HCT116 (cell line): ENCODE measurements around the gene C16orf78. TPM values are rescaled to one million over a fixed set of nuclear protein-coding genes. Genes with fewer than 3 reads are reported as not detected.

ENCODE experiments used
- ATAC-seq: fragments of 200-7000 bp; cut with Tn5 transposase; 2 replicates; pipeline ENCODE4 v1.9.1; 2020; ENCODE audit warnings: mild to moderate bottlenecking, moderate library complexity
- BruUV-seq: library from RNA; stranded (reverse); fragments of 400-500 nt; replicated peaks from 2 replicates; lab custom pipeline; 2021; lab: Mats Ljungman, UMichigan
- CTCF ChIA-PET: fragments of 300-600 bp; sonication (Branson Sonifier 250); formaldehyde crosslinking; loops from one replicate; lab custom pipeline; 2021; ENCODE audit warnings: antibody characterized with exemption; lab: Charles Lee
- POLR2A ChIA-PET: fragments of 300-600, 350-600 bp; sonication (Branson Sonifier 250); formaldehyde crosslinking; loops from one replicate; lab custom pipeline; 2021; ENCODE audit warnings: antibody characterized with exemption; lab: Charles Lee
- RAD21 ChIA-PET, 2 experiments: fragments of 300-600 bp; sonication (Branson Sonifier 250); formaldehyde crosslinking; loops; one replicate each; lab custom pipeline; 2023; ENCODE audit warnings: low total read pairs in 2 of 2; ENCODE audit not compliant: uncharacterized antibody in 2 of 2, unreplicated experiment in 2 of 2, low non-redundant PET in 1 of 2; lab: Charles Lee
- DNase-seq: peaks from one replicate; pipeline ENCODE4 v3.0.0-alpha.2; 2010; ENCODE audit warnings: low read depth, low spot score
- H2AFZ ChIP-seq: fragments of 200-600 bp; shearing (Covaris generic), sonication (generic); 2 replicates; pipeline ENCODE4 v1.6.1; 2017; ENCODE audit warnings: low read depth, mixed run types, mixed read lengths, antibody characterized with exemption, low read length; ENCODE audit not compliant: poor library complexity, severe bottlenecking
- H3K27ac ChIP-seq: 2 replicates; pipeline ENCODE4 v1.5.1; 2012; ENCODE audit warnings: low read depth, low read length
- H3K27me3 ChIP-seq: fragments of 200-600 bp; sonication (generic); 2 replicates; pipeline ENCODE4 v1.6.1; 2016; ENCODE audit warnings: mixed run types, low read length, mixed read lengths; ENCODE audit not compliant: insufficient read depth
- H3K36me3 ChIP-seq, 2 experiments: fragments of 200-500 bp in 1 of 2; fragments of 200-600 bp in 1 of 2; sonication (Bioruptor generic) in 1 of 2; sonication (generic) in 1 of 2; 2 replicates each; pipeline versions ENCODE4 v1.5.1 to v1.6.1; 2014 to 2016; ENCODE audit warnings: low read length in 2 of 2, inconsistent platforms in 1 of 2, mixed read lengths in 1 of 2, mixed run types in 1 of 2; ENCODE audit not compliant: insufficient read depth in 2 of 2, control insufficient read depth in 1 of 2
- H3K4me1 ChIP-seq, 2 experiments: fragments of 200-600 bp in 1 of 2; sonication (generic) in 1 of 2; 2 replicates each; pipeline versions ENCODE4 v1.5.1 to v1.6.1; 2012 to 2017; ENCODE audit warnings: low read length in 2 of 2, inconsistent platforms in 1 of 2, mild to moderate bottlenecking in 1 of 2, mixed read lengths in 1 of 2, mixed run types in 1 of 2, moderate library complexity in 1 of 2; ENCODE audit not compliant: insufficient read depth in 2 of 2, control insufficient read depth in 1 of 2
- H3K4me2 ChIP-seq: fragments of 200-600 bp; sonication (generic); 2 replicates; pipeline ENCODE4 v1.6.1; 2017; ENCODE audit warnings: mixed run types, low read length, mixed read lengths
- H3K4me3 ChIP-seq, 2 experiments: fragments of 200-600 bp in 1 of 2; sonication (generic) in 1 of 2; replicated peaks in 1 of 2; 2 replicates each; pipeline ENCODE4 v1.5.1; 2011 to 2016; ENCODE audit warnings: low read length in 2 of 2, control low read depth in 1 of 2, low read depth in 1 of 2, mild to moderate bottlenecking in 1 of 2, mixed read lengths in 1 of 2, mixed run types in 1 of 2
- H3K79me2 ChIP-seq: fragments of 200-600 bp; sonication (generic); 2 replicates; pipeline ENCODE4 v1.6.1; 2017; ENCODE audit warnings: mild to moderate bottlenecking, mixed run types, low read length, moderate library complexity, mixed read lengths; ENCODE audit not compliant: insufficient read depth
- H3K9ac ChIP-seq: fragments of 200-600 bp; sonication (generic); 2 replicates; pipeline ENCODE4 v1.6.1; 2016; ENCODE audit warnings: low read length, mixed read lengths
- H3K9me2 ChIP-seq: fragments of 200-600 bp; sonication (generic), shearing (Covaris generic); 2 replicates; pipeline ENCODE4 v1.6.1; 2017; ENCODE audit warnings: mixed run types, mild to moderate bottlenecking, moderate library complexity; ENCODE audit not compliant: insufficient read depth
- H3K9me3 ChIP-seq, 2 experiments: fragments of 200-500 bp in 1 of 2; fragments of 200-600 bp in 1 of 2; sonication (Bioruptor generic) in 1 of 2; sonication (generic) in 1 of 2; 2 replicates each; pipeline ENCODE4 v1.6.1; 2014 to 2017; ENCODE audit warnings: low read length in 2 of 2, mixed read lengths in 2 of 2, inconsistent platforms in 1 of 2, low read depth in 1 of 2, mild to moderate bottlenecking in 1 of 2, mixed run types in 1 of 2, moderate library complexity in 1 of 2; ENCODE audit not compliant: control insufficient read depth in 1 of 2, insufficient read depth in 1 of 2
- H4K20me1 ChIP-seq: fragments of 200-600 bp; sonication (generic), shearing (Covaris generic); 2 replicates; pipeline ENCODE4 v1.6.1; 2017; ENCODE audit warnings: mixed run types, mild to moderate bottlenecking, moderate library complexity; ENCODE audit not compliant: insufficient read depth
- CBX3 ChIP-seq: IDR thresholded peaks from 2 replicates; pipeline ENCODE4 v1.6.1; 2012; ENCODE audit warnings: low read depth
- CTCF ChIP-seq, 3 experiments: fragments of 200-600 bp in 1 of 3; sonication (generic) in 1 of 3; IDR thresholded peaks in 2 of 3; conservative IDR thresholded peaks in 1 of 3; 2 replicates each; pipeline ENCODE4 v1.5.1; 2012 to 2017; ENCODE audit warnings: low read depth in 2 of 3, low read length in 2 of 3, antibody characterized with exemption in 1 of 3, borderline replicate concordance in 1 of 3, control low read depth in 1 of 3, mild to moderate bottlenecking in 1 of 3, mixed read lengths in 1 of 3, mixed run types in 1 of 3, moderate library complexity in 1 of 3; ENCODE audit not compliant: insufficient read depth in 1 of 3
- EGR1 ChIP-seq: IDR thresholded peaks from 2 replicates; pipeline ENCODE4 v1.6.1; 2012; ENCODE audit warnings: low read depth
- FOSL1 ChIP-seq: IDR thresholded peaks from 2 replicates; pipeline ENCODE4 v1.6.1; 2012; ENCODE audit warnings: low read depth
- JUND ChIP-seq: IDR thresholded peaks from 2 replicates; pipeline ENCODE4 v1.6.1; 2012
- POLR2AphosphoS5 ChIP-seq: IDR thresholded peaks from 2 replicates; pipeline ENCODE4 v1.6.1; 2011; ENCODE audit warnings: mild to moderate bottlenecking, low read depth, low read length, moderate library complexity
- SIN3A ChIP-seq: IDR thresholded peaks from 2 replicates; pipeline ENCODE4 v1.6.1; 2012; ENCODE audit warnings: low read depth
- SP1 ChIP-seq: IDR thresholded peaks from 2 replicates; pipeline ENCODE4 v1.6.1; 2012; ENCODE audit warnings: low read depth
- TCF7L2 ChIP-seq: IDR thresholded peaks from 2 replicates; pipeline ENCODE4 v1.7.0; 2011; ENCODE audit warnings: borderline replicate concordance, inconsistent platforms; ENCODE audit not compliant: insufficient read depth, insufficient read length; ENCODE audit errors: extremely low read depth
- ZFX ChIP-seq: fragments of 450-650 bp; IDR thresholded peaks from 2 replicates; pipeline ENCODE4 v1.6.1; 2017
- ZNF274 ChIP-seq: fragments of 200-500 bp; sonication (Bioruptor generic); IDR thresholded peaks from 2 replicates; pipeline ENCODE4 v1.6.1; 2014; ENCODE audit warnings: mild to moderate bottlenecking, low read depth, low read length, inconsistent platforms
- intact Hi-C: fragments of 100-400 bp; cut with micrococcal nuclease; formaldehyde crosslinking; loops from 2 replicates; pipeline ENCODE4 v1.10.0; 2022
- total RNA-seq: library from RNA; stranded (reverse); gene quantifications from one replicate; pipeline ENCODE4 v1.2.1, GENCODE V29; 2021; ENCODE audit not compliant: unreplicated experiment
- TF ChIP-seq, protein P1 (sequence below): IDR thresholded peaks from 2 replicates; pipeline ENCODE4 v1.6.1; 2011; ENCODE audit warnings: mild to moderate bottlenecking, low read length, moderate library complexity; ENCODE audit not compliant: insufficient replicate concordance; ENCODE audit errors: extremely low read depth
- TF ChIP-seq, protein P2 (sequence below): IDR thresholded peaks from 2 replicates; pipeline ENCODE4 v1.6.1; 2012; ENCODE audit warnings: low read depth
- TF ChIP-seq, protein P3 (sequence below): IDR thresholded peaks from 2 replicates; pipeline ENCODE4 v1.6.1; 2012

Gene C16orf78
- total RNA-seq, 1 experiment from 2014 or later, result not detected

DNA sequence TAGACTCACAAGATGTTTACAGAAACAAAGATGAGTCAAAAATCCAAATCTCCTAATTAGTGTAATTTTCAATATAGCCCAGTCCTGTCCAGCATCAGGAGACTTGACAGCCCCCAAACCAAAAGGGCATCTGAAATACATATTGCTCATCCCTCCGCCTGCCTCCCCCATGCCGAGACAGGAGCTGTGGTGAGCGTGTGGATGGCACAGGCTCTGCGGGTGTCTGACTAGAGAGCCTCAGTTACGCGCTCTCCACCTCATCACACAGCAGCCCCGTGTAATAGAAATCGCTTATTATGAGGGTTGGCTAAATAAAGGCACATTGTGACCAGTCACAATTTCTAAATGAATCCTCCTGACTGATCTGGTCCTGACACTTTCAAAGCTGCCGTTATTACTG, 48.9 kb upstream of the C16orf78 start:
- Histone ChIP-seq H3K9me3 (no peaks in the 10 kb centered on the region; a peak in 1 of 4 replicates), H3K4me1 (no peaks in the 10 kb centered on the region), H3K36me3 (no peaks in the 10 kb centered on the region), H3K79me2 (no peaks in the 10 kb centered on the region), H3K4me2 (no peak overlapping the region), H4K20me1 (no peaks in the 10 kb centered on the region), H3K4me3 (no peak overlapping the region), H3K27ac (no peak overlapping the region), H3K9me2 (no peaks in the 10 kb centered on the region), H3K9ac (no peak overlapping the region), H3K27me3 (peaks cover 55% of the 10 kb centered on the region), H2AFZ (no peak overlapping the region)
- ChIA-PET POLR2A (no interaction called here), CTCF (no interaction called here), RAD21 (no interaction called here)
- DNase-seq (no peak), ATAC-seq (no peak)
- intact Hi-C loops, result loop anchor here (5.0 kb wide), 1 partner anchor 52 kb away; no protein-coding TSS in a partner anchor
- no peak for TF ChIP-seq EGR1
- TF ChIP-seq, protein P1, sequence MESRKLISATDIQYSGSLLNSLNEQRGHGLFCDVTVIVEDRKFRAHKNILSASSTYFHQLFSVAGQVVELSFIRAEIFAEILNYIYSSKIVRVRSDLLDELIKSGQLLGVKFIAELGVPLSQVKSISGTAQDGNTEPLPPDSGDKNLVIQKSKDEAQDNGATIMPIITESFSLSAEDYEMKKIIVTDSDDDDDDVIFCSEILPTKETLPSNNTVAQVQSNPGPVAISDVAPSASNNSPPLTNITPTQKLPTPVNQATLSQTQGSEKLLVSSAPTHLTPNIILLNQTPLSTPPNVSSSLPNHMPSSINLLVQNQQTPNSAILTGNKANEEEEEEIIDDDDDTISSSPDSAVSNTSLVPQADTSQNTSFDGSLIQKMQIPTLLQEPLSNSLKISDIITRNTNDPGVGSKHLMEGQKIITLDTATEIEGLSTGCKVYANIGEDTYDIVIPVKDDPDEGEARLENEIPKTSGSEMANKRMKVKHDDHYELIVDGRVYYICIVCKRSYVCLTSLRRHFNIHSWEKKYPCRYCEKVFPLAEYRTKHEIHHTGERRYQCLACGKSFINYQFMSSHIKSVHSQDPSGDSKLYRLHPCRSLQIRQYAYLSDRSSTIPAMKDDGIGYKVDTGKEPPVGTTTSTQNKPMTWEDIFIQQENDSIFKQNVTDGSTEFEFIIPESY, result no peak
- TF ChIP-seq SP1, result no peak
- no peak for TF ChIP-seq ZFX
- no peak for TF ChIP-seq TCF7L2
- no peak for TF ChIP-seq FOSL1
- TF ChIP-seq ZNF274, result no peak
- TF ChIP-seq, protein P2, sequence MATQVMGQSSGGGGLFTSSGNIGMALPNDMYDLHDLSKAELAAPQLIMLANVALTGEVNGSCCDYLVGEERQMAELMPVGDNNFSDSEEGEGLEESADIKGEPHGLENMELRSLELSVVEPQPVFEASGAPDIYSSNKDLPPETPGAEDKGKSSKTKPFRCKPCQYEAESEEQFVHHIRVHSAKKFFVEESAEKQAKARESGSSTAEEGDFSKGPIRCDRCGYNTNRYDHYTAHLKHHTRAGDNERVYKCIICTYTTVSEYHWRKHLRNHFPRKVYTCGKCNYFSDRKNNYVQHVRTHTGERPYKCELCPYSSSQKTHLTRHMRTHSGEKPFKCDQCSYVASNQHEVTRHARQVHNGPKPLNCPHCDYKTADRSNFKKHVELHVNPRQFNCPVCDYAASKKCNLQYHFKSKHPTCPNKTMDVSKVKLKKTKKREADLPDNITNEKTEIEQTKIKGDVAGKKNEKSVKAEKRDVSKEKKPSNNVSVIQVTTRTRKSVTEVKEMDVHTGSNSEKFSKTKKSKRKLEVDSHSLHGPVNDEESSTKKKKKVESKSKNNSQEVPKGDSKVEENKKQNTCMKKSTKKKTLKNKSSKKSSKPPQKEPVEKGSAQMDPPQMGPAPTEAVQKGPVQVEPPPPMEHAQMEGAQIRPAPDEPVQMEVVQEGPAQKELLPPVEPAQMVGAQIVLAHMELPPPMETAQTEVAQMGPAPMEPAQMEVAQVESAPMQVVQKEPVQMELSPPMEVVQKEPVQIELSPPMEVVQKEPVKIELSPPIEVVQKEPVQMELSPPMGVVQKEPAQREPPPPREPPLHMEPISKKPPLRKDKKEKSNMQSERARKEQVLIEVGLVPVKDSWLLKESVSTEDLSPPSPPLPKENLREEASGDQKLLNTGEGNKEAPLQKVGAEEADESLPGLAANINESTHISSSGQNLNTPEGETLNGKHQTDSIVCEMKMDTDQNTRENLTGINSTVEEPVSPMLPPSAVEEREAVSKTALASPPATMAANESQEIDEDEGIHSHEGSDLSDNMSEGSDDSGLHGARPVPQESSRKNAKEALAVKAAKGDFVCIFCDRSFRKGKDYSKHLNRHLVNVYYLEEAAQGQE, result no peak
- TF ChIP-seq POLR2AphosphoS5, result no peak
- TF ChIP-seq SIN3A, result no peak
- no peak for TF ChIP-seq CTCF (IDR thresholded peaks at IDR 0.05 in 2 of 3, conservative IDR thresholded peaks at IDR 0.05 in 1 of 3; ENCODE audit: borderline replicate concordance in 1 of 3, insufficient read depth in 1 of 3, low read depth in 2 of 3, low read length in 2 of 3)
- TF ChIP-seq JUND, result no peak
- TF ChIP-seq, protein P3, sequence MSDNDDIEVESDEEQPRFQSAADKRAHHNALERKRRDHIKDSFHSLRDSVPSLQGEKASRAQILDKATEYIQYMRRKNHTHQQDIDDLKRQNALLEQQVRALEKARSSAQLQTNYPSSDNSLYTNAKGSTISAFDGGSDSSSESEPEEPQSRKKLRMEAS, result no peak
- no peak for TF ChIP-seq CBX3
- BruUV-seq, result no TSS peak
